GM18909 (cell line): ENCODE data around the gene NCKAP5L.
"Not testable (repeated sequence)": the region's sequence is repeated elsewhere in the genome, so short reads cannot be mapped to it uniquely, and the experiment has no call there.

Source experiments
- ATAC-seq: cut with Tn5 transposase; IDR thresholded peaks from one replicate; pipeline ENCODE4 v1.9.1; 2021; ENCODE audit warnings: mild to moderate bottlenecking; ENCODE audit not compliant: unreplicated experiment, poor library complexity

The NCKAP5L gene

DNA sequence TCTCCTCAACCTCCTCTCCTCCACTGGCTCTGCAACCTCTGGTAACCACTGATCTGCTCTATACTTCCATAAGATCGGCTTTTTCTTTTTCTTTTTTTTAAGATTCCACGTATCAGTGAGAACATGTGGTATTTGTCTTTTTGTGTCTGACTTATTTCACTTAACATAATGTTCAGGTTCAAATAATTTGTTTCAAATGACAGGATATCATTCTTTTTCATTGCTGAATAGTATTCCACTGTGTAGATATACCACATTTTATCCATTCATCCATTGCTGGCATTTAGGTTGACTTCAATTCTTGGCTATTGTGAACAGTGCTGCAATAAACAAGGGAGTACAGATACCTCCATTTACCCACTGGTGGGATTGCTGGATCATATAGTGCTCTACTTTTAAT, 40.5 kb downstream of the NCKAP5L start:
- no peak for ATAC-seq

DNA sequence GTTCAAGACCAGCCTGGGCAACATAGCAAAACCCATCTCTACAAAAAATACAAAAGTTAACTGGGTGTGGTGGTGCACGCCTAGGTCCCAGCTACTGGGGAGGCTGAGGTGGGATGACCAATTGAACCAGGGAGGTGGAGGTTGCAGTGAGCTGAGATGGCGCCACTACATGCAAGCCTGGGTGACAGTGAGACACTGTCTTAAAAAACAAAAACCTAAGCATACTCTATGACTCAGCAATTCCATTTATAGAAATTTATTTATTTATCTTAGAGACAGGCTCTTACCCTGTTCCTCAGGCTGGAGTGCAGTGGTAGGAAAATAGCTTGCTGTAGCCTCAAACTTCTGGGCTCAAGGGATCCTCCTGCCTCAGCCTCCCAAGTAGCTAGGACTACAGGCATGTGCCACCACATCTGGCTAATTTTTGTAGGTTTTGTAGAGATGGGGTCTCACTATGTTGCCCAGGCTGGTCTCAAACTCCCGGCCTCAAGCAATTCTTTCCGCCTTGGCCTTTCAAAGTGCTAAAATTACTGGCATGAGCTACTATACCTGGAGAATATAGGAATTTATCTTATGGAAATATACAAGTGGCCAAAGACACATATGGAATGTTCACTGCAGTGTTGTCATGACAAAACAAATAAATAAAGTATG, 43.3 kb downstream of the NCKAP5L start:
- ATAC-seq: no peak

DNA sequence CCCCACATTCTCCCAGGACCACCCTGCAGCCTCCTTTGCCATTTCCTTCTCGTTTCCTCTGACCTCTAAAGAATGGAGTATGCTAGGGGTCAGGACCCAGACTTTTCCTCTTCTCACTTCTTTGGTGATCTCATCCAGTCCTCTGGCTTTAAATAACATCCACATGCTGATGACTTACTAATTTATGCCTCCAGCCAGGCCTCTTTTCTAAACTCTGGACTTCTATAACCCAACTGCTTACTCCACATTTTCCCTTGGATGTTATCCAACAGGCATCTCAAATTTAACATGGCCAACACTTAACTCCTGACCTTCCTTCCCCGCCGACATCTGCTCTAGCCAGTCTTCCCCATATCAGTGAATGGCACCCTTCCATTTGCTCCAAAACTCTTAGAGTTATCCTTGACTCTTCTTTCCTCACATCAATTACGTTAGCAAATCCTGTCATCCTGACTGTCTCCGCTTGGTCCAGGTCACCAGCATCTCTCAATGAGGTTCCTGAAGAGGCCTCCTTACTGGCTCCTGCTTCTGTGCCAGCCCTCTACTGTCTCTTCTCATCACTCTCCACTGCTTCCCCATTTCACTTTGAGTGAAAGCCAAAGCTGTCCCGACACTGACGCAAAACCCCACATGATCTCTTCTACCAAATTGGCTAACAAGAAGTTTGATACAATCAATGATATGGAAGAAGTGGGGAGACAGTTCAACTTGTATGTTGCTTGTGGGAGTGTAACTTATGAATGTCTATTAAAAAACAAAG, 44.1 kb downstream of the NCKAP5L start:
- no peak for ATAC-seq

DNA sequence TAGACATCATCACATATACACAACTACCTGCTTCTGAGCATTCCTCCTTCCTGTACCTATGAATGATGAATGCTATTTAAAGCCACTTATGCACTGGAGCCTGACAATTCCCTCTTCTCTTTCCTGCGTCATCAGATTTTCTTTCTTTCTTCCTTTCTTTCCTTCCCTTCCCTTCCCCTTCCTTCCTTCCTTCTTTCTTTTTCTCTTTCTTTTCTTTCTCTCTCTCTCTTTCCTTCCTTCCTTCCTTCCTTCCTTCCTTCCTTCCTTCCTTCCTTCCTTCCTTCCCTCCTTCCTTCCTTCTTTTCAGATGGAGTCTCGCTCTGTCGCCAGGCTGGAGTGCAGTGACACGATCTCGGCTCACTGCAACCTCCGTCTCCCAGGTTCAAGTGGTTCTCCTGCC, 47.3 kb downstream of the NCKAP5L start:
- not testable (repeated sequence) for ATAC-seq

DNA sequence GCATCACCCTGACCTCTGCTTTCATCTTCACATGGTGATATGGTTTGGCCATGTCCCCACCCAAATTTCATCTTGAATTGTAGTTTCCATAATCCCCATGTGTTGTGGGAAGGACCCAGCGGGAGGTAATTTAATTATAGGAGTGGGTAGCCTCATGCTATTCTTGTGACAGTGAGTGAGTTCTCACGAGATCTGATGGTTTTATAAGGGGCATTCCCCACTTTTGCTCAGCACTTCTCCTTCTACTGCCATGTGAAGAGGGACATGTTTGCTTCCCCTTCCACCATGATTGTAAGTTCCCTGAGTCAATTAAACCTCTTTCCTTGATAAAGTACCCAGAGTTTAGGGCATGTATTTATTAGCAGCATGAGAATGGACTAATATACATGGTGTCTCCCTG, 48.6 kb downstream of the NCKAP5L start:
- ATAC-seq: no peak

DNA sequence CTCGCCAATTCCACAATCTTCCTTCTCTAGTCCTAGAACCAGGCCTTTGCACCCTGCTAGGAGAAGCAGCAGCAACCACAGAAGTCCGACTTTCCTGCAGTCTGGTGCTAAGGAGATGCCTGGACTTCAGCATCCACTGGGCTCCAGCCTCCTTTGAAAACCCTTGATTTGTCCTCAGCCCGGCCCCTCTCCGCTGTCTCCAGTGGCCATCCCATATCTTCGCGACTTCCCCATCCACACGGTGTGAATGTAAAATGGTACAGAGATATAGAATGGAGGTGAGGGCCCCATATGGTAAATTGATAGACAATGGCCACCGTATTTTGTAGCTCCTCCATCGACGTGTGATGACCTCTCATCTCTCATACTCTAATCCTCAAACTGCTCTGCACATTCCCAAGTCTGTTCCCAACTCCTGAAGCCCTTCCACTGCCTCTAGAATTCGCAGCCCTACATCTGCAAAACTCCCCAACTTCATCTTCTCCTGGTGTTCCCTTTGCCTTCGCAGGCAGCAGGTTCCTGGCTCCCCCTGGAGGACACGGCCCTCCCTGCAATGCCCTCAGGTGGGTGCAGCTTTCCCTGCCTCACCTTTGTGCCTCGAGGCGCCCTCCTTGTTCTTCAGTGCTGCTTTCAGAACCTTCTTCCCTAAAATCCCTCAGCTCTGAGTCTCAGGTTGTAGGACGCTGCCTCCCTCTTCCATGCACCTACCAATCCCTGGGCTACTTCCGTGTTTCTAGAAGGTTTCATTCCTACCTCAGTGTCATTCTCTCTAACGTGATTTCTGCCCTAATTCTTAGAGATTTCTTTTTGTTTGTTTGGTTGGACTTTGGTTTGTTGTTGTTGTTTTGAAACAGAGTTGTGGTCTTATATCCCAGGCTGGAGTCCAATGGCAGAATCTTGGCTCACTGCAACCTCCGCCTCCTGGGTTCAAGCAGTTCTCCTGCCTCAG, 50.1 kb downstream of the NCKAP5L start:
- no peak for ATAC-seq

DNA sequence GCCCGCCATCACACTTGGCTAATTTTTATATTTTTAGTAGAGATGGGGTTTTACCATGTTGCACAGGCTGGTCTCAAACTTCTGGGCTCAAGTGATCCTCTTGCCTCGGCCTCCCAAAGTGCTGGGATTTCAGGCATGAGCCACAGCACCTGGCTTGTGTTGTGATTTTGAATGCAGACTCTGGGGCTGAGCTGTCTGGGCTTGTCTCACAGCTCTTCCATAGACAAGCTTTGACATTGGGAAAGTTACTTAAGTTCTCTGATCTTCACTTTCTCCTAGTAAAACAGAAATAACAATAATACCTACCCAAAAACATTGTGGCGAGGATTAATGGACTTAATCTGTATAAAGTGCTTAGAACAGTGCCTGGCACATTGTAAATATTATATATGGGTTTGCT, 50.9 kb downstream of the NCKAP5L start:
- ATAC-seq: no peak

DNA sequence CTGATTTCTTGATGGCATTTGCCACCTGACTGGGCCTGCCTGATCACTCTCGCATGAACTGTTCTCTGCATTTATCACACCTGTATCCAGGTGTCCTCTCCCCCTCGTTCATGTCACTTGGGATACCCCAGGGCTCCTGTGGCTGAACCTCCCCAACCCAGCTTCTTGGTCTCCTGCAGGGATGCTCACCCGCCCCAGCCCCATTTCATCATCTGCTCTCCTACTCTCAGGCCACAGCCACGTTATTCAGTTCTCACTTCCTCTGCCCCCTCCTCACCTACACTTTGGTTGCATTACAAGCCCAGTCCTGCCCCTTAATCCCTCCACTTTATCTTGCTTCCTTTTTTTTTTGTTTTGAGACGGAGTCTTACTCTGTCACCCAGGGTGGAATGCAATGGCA, 51.4 kb downstream of the NCKAP5L start:
- ATAC-seq: no peak

DNA sequence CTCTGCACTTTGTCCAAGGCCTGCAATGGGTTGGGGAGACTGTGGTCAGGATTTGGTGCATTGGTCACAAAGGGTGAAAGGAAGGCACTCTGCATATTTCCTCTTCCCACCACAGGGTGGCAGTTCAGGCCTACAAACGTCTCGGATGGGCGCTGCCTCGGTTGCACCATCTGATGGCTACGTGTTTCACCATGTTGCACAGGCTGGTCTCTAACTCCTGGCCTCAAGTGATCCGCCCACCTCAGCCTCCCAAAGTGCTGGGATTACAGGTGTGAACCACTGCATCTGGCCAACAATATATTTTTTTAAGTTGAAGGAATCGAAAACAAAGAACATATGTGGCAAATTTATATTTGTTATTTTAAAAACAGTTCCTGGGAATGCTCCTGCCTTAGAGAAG, 51.8 kb downstream of the NCKAP5L start:
- ATAC-seq: no peak

DNA sequence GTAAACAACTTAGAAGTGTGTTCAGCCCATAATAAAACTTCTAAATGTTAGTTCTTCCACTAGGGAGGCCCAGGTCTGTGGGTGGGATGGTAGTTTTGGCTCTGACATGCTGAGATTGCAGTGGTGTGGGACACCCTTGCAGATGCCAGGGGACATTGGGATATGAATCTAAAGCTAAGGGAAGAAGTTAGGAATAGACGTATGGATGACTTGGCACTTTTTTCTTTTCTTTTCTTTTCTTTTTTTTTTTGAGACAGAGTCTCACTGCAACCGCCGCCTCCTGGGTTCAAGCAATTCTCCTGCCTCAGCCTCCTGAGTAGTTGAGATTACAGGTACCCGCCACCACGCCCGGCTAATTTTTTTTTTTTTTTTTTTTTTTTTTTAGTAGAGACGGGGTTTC, 55.1 kb downstream of the NCKAP5L start:
- not testable (repeated sequence) for ATAC-seq

DNA sequence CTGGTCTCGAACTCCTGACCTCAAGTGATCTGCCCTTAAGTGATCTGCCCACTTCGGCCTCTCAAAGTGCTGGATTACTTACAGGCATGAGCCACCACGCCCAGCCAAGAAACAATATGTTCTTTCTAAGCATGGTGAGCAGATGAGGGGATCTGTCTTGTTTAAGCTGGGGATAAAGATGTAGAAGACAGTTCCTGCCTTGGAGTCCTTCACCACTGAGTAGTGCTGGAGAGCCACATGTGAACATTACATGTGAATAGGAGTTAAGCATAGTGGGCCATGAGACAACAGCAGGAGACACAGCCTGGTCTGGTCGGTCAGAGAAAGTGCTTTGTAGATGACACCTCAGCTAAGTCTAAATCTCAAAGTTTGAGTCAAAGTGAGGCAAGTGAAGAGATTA, 60.9 kb downstream of the NCKAP5L start:
- no peak for ATAC-seq

DNA sequence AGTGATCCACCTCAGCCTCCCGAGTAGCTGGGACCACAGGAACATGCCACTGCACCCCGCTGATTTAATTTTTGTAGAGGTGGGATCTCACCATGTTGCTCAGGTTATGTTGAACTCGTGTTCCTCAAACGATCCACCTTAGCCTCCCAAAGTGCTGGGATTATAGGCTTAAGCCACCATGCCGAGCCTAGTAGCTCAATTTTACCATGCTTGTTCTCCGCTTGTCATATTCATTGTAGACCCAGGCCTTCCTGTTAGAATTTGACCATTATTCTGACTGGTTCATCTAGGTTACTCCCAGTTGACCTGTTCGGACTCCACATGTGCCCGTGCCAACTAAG, 62.1 kb downstream of the NCKAP5L start:
- ATAC-seq: no peak

DNA sequence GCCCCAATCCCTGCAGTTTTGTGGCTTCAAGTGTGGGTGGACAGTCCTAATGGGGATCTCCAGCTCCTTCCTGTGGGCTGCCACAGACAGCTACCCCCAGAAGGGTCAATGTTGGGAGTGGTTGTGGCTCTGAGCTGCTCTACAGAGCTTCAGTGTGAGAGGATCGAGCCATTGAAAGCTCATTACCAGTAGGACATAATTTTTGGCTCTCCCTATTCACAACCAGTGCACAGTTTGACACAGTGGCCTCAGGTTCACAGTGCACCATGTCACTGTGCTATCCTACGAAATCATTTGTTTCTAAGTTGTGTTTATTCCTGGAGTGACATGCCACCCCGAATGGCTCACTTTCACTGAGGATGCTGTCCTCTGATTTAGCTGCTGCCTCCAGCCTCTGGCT, 64.1 kb downstream of the NCKAP5L start:
- no peak for ATAC-seq

DNA sequence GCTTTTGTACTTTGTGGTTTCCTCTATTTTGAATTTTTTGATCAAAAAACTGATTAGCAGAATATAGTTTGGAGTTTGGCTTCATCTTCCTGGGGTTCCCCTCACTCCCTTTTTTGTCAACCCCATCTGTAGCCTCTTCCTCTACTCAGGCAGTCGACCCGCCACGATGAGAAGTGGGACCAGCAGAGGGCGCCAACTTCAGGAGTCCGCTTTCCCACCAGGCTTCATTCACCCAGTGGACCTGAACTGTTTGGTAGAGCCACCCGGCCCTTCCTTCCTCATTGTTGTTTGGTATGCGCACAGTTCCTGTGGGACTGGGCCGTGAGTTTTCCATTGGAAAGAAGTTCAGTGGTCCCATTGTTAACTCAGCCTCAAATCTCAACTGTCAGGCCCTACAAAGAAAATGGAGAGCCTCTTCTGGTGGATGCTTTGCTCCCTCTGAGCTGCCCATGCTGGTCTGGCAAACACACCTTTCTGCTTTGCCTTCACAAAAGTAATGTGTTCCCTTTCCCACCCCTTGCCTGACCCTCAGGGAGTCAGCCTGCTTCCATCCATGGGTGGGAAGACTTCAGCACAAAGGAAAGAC, 65.1 kb downstream of the NCKAP5L start:
- no peak for ATAC-seq

DNA sequence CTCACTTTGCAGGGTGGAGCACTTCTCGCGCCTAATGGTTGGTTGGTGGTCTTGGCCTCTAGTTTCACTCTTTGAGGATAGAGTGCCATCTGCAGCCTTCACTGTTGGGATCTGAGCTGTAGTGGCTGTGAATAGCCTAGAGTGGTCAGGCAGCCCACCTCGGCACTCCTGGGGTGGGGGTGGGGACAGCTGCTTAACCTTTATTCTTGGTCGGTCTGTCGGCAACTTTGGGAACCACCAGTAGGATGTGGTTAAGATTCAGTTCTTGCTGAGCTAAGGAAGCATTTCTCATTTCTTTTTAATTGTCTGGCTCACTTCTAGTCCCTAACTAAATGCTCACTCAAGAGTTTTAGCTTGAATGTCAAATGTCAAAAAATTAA, 65.8 kb downstream of the NCKAP5L start:
- ATAC-seq: no peak

DNA sequence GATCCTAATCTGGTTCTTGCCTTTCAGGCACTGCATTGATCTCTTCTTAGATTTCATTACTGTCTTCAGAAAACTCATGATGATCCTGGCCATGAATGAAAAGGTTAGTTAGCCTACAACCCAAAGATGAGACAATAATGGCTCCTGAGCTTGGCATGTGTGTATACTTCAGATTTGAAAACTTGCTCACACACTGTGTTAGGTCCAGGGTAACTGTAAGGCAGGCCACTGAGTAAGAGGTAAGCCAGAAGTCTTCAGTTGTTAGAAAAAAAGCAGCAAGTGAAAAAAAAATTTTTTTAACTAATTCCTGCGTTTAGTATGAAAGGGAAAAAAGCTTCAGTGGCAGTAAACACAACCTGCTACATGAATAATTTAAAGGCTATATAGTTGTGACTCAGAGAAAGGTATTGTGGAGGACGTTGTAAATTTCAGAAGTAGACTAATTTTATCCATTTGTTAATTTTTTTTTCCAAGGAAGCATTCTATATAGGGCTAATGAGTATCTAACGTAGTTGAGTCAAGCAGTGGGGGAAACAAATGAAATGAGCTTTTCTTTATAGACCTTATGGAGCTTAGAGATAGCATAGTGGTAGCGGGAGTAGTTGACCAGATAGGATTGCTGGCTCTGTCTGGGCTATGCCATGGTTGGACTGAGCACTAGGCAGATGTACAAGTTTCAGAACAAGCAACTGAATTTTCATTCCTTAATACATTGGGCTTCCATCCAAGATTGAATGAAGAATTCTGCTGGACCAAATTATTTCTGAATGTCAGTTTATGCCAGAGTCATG, 66.3 kb downstream of the NCKAP5L start:
- ATAC-seq: no peak

DNA sequence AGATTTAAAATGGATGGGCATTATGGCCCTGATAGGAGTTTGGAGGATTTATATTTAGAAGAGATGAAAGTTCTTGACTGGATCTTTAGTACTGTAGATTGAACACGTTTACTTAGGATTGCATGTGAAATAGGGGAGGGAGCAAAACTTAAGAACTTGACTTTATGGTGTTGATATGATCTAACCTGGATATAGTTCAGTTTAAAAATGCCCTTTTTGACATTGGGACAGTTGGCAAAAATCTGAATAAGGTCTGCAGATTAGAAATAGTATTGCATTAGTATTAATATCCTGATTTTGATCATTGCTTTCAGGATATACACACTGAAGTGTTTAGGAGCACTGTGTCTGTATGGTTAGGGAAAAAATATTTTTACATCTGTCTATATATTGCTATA, 77.2 kb downstream of the NCKAP5L start:
- ATAC-seq: no peak

DNA sequence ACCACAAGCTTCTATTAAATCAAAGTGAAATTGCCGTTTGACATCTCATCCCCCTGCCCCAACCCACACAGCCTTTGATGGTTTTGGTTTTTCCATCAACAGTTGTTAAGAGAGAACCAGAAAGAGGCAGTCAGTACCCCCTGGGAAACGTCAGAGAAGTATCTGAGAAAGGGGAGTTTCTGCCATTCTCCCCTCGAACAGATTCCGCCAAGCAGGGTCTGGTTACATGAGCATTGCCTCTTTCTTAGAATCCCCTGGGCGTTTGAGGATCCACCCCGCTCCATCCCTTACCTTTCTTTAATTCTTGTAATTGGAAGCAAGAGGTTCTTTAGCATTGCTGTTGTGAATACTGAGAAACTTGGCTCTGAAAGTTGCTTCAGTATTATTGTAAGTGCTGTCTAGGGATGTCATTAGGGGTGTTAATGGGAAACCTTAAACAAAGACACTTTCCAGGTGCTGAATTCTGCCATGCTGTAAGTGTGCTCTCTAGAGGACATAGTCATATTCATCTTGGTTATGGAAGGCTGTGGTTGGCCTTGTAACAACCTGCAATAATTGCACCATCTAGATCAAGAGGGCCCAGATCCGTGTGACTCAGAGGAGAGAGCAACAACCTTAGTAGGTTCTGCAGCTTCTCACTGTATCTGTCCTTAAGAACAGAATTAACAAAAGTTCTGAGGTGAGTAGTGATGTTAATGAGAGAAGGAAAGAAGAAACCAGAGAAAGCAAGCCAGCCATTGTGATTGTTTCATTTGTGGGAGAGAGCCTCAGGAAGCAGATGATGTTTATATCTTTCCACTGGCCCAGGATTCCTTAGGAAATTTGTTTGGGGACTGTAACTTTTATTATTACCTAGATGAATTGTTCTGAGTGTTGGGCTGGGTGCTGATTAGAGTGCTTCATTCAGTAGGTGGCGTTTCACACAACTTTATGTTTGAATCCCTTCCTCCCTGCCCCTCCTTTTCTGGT, 77.9 kb downstream of the NCKAP5L start:
- ATAC-seq: no peak

DNA sequence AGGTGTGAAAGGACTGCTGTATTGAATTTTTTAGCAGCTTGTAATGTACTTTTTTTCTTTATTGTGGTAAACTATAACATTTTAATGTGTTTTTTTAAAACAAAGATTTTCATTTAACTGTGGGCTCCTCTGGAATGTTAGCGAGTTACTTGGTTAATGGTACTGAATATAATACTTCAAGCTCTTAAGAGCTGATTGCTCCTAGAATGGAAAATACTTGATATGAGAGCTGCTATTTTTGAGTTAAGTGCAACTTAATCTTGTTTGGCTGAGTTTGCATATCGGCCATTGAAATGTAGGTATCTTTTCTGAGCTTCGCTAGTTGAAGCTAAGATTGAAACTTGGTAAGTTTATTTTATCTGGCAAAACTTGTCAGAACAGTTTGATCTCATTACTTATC, 79.4 kb downstream of the NCKAP5L start:
- no peak for ATAC-seq
